GM15510 (cell line): ENCODE results near the gene TRAPPC14.

Experiments
- POLR2A ChIP-seq: IDR thresholded peaks from 3 replicates; pipeline ENCODE4 v1.6.1; 2011; ENCODE audit warnings: borderline replicate concordance; ENCODE audit not compliant: insufficient read length; ENCODE audit errors: extremely low read depth

TRAPPC14 gene

DNA sequence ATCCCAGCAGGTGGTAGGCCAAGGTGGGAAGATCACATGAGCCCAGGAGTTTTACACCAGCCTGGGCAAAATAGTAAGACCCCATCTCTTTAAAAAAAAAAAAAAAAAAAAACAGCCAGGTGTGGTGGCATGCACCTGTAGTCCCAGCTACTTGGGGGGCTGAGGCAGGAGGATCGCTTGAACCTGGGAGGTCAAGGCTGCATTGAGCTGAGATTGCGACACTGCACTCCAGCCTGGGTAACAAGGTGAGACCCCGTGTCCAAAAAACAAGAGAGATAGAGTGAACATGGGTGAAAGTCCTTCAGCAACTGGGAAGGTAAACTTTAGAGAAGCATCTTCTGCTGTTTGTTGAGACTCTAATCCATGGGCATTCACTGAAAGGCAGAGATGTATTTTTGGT lies 16.1 kb downstream of the TRAPPC14 start:
- no peak for TF ChIP-seq POLR2A

- no peak for TF ChIP-seq POLR2A
Observed at GRCh38 chr7:100141555-100141949, 17.0 kb downstream of the TRAPPC14 start.

DNA sequence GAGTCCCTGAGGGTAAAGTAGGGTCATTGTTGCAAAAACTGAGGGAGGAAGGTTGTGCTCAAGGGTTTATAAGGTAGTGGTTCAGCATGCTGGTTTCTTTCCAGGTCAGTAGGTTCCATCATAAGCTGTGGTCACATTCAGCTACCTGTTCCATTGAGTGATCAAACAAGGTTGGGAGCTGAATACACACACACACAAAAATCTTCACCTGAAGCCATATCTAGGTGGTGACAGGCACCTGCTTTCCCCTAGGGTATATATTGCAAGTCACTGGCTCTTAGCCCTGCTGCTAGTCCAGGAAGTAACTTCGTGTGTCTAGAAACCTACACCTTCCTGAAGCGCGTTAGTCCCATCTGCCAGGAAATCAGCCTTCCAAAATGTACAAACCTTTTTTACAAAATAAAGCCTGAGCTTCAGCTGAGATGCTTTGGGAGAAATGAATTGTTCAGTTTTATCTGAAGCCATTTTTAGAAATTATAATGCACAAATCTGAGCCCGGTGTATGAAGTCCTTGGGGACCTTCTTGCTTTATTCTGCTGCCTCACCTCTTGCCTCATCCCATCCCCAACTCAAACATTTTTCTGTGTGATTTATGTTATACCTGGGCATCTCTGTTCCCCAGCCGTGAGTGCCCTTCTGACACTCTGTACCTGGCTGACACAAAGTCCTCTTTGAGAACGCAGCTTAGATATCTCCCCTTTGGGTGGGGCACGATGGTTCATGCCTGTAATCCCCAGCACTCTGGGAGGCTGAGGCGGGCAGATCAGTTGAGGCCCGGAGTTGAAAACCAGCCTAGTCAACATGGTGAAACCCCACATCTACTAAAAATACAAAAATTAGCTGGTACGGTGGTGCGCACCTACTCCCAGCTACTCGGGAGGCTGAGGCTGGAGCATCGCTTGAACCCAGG lies 20.4 kb downstream of the TRAPPC14 start:
- TF ChIP-seq POLR2A: no peak

GRCh38 chr7:100132697-100133151 lies 25.8 kb downstream of the TRAPPC14 start:
- TF ChIP-seq POLR2A: no peak

GRCh38 chr7:100132126-100132525 lies 26.4 kb downstream of the TRAPPC14 start:
- no peak for TF ChIP-seq POLR2A

DNA sequence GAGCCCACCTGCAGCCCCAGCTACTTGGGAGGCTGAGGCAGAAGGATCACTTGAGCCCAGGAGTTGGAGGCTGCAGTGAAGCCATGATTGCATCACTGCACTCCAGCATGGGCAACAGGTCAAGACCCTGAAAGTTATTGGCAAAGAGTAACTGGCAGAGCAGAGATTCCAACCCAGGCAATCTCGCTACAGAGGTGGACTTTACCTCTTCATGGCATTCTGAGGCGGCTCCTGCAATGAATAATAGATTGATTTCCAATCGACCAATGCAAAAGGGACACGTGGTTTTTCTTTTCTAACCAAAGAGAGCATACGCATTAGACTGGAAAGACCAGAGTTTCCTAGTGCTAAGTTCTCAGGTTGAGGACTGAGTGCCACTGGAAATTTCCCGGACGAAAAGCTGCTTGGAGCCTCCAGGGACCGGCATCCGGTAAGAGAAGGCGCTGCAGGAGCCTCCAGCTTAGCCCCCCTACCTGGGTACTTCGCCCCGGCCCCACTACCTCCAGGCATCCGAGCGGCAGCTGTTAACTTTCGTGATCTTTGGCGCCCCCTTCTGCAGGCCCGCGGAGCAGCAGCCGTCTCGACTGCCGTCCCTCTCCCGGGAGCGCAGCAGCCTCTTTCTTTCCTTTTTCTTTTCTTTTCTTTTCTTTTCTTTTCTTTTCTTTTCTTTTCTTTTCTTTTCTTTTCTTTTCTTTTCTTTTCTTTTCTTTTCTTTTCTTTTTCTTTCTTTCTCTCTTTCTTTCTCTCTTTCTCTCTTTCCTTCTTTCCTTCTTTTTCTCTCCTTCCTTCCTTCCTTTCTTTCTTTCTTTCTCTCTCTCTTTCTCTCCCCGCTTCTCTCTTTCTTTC lies 27.7 kb downstream of the TRAPPC14 start:
- no peak for TF ChIP-seq POLR2A

DNA sequence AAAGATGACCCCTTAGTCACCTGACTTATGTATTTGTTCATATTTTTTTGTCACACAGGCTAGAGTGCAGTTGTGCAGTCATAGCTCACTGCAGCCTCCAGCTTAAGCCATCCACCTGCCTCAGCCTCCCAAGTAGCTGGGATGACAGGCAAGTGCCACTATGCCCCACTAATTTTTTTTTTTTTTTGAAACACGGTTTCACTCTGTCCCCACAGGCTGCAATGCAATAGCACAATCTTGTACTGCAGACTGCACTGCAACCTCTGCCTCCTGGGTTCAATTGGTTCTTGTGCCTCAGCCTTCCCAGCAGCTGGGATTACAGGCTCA lies 29.9 kb downstream of the TRAPPC14 start:
- no peak for TF ChIP-seq POLR2A

DNA sequence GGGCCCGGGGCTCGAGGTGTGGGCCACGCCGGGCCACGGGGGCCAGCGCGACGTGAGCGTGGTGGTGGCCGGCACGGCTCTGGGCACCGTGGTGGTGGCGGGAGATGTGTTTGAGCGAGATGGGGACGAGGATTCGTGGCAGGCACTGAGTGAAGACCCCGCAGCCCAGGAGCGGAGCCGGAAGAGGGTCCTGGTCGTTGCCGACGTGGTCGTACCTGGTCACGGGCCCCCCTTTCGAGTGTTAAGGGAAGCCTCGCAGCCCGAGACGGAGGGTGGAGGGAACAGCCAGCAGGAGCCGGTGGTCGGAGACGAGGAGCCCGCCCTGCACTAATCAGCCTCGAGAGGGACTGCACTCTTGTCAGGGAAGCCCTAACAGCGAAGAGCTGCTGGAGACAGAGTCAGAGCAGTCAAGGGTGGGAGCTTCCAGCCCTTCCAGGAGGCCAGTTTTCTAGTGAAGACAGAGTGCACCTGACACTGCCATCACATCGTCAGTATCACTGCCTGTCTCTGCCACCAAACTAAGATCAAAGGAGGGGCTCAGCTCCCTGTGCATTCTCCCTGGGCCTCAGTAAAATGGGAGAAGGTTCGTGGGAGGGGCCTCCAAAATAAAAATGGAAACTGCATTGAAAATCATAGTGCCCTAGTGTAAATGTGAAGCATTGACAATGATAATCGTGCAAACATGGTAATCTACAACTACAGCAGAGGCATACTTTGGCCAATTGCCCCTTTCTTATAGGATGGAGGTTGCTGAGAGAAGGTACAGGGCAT lies 30.5 kb downstream of the TRAPPC14 start:
- TF ChIP-seq POLR2A: no peak

DNA sequence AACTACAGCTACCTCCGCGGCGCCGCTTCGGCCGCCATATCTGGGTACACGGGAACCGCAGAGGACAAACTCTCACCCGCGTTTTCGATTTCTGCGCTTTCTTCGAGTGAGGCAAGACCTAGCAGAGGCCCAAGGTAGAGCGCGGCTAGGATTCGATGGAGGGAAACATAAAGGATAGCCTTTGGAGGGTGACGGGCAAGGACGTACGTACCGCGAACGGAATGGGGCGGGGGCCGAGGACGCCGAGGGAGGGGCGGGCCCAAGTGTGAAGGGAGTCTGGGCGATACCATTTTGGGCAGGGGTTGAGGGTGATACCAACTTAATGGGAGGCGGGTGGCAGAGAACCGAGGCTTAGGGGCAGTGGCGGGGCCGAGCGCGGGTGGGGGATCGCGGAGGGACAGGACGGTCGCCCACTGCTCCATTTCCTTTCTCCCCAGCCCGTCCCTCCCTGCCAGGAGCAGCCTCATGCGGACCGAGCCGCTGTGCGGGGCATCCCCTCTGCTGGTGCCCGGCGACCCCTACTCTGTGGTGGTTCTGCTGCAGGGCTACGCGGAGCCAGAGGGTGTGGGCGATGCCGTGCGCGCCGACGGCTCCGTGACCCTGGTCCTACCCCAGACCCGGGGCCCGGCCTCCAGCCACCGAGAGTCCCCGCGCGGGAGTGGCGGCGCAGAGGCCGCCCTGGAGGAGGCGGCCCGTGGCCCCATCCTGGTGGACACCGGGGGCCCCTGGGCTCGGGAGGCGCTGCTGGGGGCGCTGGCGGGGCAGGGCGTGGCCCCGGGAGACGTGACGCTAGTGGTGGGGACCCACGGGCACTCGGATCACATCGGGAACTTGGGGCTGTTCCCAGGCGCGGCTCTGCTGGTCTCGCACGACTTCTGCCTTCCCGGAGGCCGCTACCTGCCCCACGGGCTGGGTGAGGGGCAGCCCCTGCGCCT lies 31.3 kb downstream of the TRAPPC14 start, which contains the start of gene MBLAC1:
TSS of gene MBLAC1 (plus strand) at position 37 of the 935 bp plus-strand sequence. CDS start at position 466, 429 bp downstream.
- peak; percentile 76 for TF ChIP-seq POLR2A

DNA sequence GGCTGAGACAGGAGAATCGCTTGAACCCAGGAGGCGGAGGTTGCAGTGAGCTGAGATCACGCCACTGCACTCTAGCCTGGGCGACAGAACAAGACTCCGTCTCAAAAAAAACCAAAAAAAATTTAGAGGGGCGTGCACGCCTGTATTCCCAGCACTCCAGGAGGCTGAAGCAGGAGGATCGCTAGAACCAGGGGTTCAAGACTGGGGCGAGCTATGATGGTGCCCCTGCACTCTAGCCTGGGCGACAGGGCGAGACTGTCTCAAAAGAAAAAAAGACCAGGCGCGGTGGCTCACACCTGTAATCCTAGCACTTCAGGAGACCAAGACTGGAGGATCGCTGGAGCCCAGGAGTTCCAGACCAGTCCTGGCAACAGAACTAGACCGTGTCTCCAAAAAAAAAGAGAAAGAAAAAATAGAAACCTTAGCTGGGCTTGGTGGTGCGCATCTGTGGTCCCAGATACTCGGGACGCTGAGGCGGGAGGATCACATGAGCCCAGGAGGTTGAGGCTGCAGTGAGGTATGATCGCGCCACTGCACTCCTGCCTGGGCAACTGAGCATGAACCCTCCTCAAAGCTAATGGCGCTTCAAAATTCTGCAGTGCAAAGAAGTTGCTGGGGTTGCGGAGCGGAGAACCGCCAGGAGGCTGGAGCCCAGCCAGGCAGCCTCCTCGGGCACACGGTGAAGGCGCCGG lies 32.1 kb downstream of the TRAPPC14 start:
- no peak for TF ChIP-seq POLR2A

- no peak for TF ChIP-seq POLR2A
Observed at GRCh38 chr7:100124301-100125230, 34.0 kb downstream of the TRAPPC14 start.

GRCh38 chr7:100122568-100122967 lies 36.0 kb downstream of the TRAPPC14 start:
- no peak for TF ChIP-seq POLR2A
